ENCODE results near the gene GPR27. TPM values are rescaled to one million over a fixed set of nuclear protein-coding genes. Genes with fewer than 3 reads are reported as not detected.

Gene GPR27
- total and polyA plus RNA-seq, 2 of the 8 experiments (the other 6 are each of a cell fraction or from before 2014, with no cell fraction given), result 11.3 to 12.5 TPM

DNA sequence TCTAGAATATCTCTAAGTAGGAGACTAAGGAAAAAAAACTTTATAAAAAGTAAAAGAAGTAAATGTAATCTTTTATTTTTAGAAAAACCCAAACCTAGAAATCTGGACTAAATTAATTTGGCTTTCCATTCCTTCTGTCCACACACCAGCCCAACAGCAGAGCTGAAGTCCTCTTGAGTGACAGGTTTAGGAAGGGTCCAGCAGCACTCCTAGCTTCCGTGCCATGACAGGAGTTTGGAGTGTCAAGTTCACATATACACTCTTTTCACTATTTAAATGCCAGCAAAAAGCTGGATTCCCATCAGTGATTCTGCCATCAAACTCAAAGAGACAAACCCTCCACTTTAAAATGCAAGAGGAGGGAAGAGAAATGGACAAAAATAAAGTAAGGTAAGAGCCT, 18.2 kb downstream of the GPR27 start:
- no peak for FAIRE-seq
- Histone ChIP-seq H3K79me1 (ENCODE audit: low read depth, low read length) (no peaks in the 10 kb centered on the region; the same call in 1 of the 2 replicates), H3K79me2 (ENCODE audit: control insufficient read depth in 1 of 2, insufficient read depth in 2 of 2, low read length in 2 of 2) (no peaks in the 10 kb centered on the region), H2BK120ac (replicated peaks; ENCODE audit: low read depth, low read length) (peak overlapping the region; percentile 21), H2BK12ac (ENCODE audit: low read depth, low read length) (no peak overlapping the region), H4K8ac (ENCODE audit: extremely low read depth, insufficient read depth, low read length) (no peak overlapping the region; the same call in 1 of the 2 replicates), H2BK5ac (ENCODE audit: low read depth, low read length) (no peak overlapping the region; the same call in 1 of the 2 replicates), H2AK5ac (ENCODE audit: low read depth, low read length) (no peak overlapping the region), H3K36me3 (ENCODE audit: control insufficient read depth in 2 of 4, insufficient read depth in 4 of 4, low read length in 3 of 4) (no peaks in the 10 kb centered on the region), H4K91ac (replicated peaks; ENCODE audit: insufficient read length, low read length) (no peak overlapping the region), H2BK20ac (ENCODE audit: low read length) (0 out of 2 replicates have a peak overlapping the region, but pooled peaks have one; percentile 32), H3K18ac (ENCODE audit: extremely low read depth, low read length) (no peak overlapping the region), H3K14ac (ENCODE audit: insufficient read length) (no peak overlapping the region), H3K23me2 (ENCODE audit: low read depth, low read length) (no peaks in the 10 kb centered on the region), H4K20me1 (replicated peaks in 1 of 2; ENCODE audit: control insufficient read depth in 1 of 2, insufficient read depth in 2 of 2, low read length in 2 of 2) (no peaks in the 10 kb centered on the region), H4K5ac (ENCODE audit: insufficient read length, low read depth, low read length) (no peak overlapping the region), H3K23ac (ENCODE audit: insufficient read length) (no peak overlapping the region), H3K4me2 (ENCODE audit: insufficient read depth in 1 of 2, low read depth in 2 of 2, low read length in 2 of 2) (peak overlapping the region in 1 of 2 experiments; percentile 32; a peak in 2 of 4 replicates), H3K56ac (replicated peaks; ENCODE audit: insufficient read length, low read depth, low read length) (no peak overlapping the region), H2BK15ac (ENCODE audit: low read length) (no peak overlapping the region), H3K27ac (ENCODE audit: low read depth, low read length) (no peak overlapping the region), H3K4ac (replicated peaks; ENCODE audit: insufficient read length, low read depth, low read length) (no peak overlapping the region), H3K4me1 (replicated peaks in 1 of 4; ENCODE audit: control insufficient read depth in 3 of 4, insufficient read depth in 4 of 4, low read length in 3 of 4) (peaks cover 0 to 12% (median 9%) of the 10 kb centered on the region in 4 experiments; a peak in 3 of 7 replicates), H3K9ac (replicated peaks in 1 of 4; ENCODE audit: extremely low read depth in 1 of 4, low read depth in 3 of 4, low read length in 3 of 4) (no peak overlapping the region), H3K27me3 (replicated peaks in 1 of 4; ENCODE audit: control insufficient read depth in 3 of 4, extremely low read depth in 1 of 4, insufficient read depth in 3 of 4, low read length in 3 of 4) (no peaks in the 10 kb centered on the region), H2AFZ (ENCODE audit: low read length) (no peak overlapping the region), H3K9me3 (ENCODE audit: insufficient read depth in 2 of 2, low read depth in 1 of 2, low read length in 1 of 2) (no peaks in the 10 kb centered on the region), H3K4me3 (ENCODE audit: extremely low read depth in 1 of 4, insufficient read depth in 2 of 4, low read depth in 3 of 4, low read length in 4 of 4) (peak overlapping the region in 1 of 4 experiments; percentile 15; a peak in 1 of 8 replicates)
- 35% methylated on average over 1 of the region's 1 CpG; no CpG with 5 or more reads in 1 of the 2 experiments for WGBS, 2 experiments (ENCODE audit: extremely low coverage in 1 of 2, insufficient coverage in 1 of 2, insufficient read length in 1 of 2, insufficient replicate concordance in 2 of 2, low coverage in 1 of 2, low lambda C conversion rate in 2 of 2, missing lambda C conversion rate in 1 of 2)
- ChIA-PET CTCF (ENCODE audit: partially characterized antibody) (no interaction called here), POLR2A (ENCODE audit: partially characterized antibody) (interaction anchor here (0.7 kb wide), 1 partner anchor 31 kb away, joined by 4 read pairs; no protein-coding TSS in a partner anchor)
- DNase-seq (ENCODE audit: low read depth in 1 of 2, low spot score in 2 of 2), result no peak
- no peak for TF ChIP-seq FOSL1 (IDR thresholded peaks at IDR 0.05; ENCODE audit: insufficient read depth, low read depth, low read length)
- TF ChIP-seq, protein P1, sequence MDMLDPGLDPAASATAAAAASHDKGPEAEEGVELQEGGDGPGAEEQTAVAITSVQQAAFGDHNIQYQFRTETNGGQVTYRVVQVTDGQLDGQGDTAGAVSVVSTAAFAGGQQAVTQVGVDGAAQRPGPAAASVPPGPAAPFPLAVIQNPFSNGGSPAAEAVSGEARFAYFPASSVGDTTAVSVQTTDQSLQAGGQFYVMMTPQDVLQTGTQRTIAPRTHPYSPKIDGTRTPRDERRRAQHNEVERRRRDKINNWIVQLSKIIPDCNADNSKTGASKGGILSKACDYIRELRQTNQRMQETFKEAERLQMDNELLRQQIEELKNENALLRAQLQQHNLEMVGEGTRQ (IDR thresholded peaks at IDR 0.05; ENCODE audit: low read length), result no peak
- TF ChIP-seq SP2 (IDR thresholded peaks at IDR 0.05; ENCODE audit: low read length), result no peak
- no peak for TF ChIP-seq CREB1 (IDR thresholded peaks at IDR 0.05)
- TF ChIP-seq EGR1 (IDR thresholded peaks at IDR 0.05; ENCODE audit: borderline replicate concordance, low read depth, low read length), result no peak
- no peak for TF ChIP-seq YY1 (IDR thresholded peaks at IDR 0.05; ENCODE audit: low read depth, low read length)
- TF ChIP-seq MAFK (IDR thresholded peaks at IDR 0.05; ENCODE audit: low read depth, low read length), result no peak
- TF ChIP-seq CHD2 (IDR thresholded peaks at IDR 0.05; ENCODE audit: low read length), result no peak
- TF ChIP-seq KDM1A (IDR thresholded peaks at IDR 0.05; ENCODE audit: borderline replicate concordance, low read length), result no peak
- no peak for TF ChIP-seq TAF7 (optimal IDR thresholded peaks at IDR 0.05; ENCODE audit: borderline replicate concordance, low read depth, low read length)
- TF ChIP-seq CHD1 (IDR thresholded peaks at IDR 0.05; ENCODE audit: low read depth, low read length), result no peak
- TF ChIP-seq SIN3A (conservative IDR thresholded peaks at IDR 0.05 in 1 of 2, IDR thresholded peaks at IDR 0.05 in 1 of 2; ENCODE audit: low read depth in 1 of 2, low read length in 2 of 2), result no peak

Data from H1 (cell line).